ENCODE measurements around the gene HSPA1A.
A peak's percentile ranks its signal among the peaks of the same experiment; 100 is the strongest.
"Not testable (repeated sequence)": the region's sequence is repeated elsewhere in the genome, so short reads cannot be mapped to it uniquely, and the experiment has no call there.

The HSPA1A gene

DNA sequence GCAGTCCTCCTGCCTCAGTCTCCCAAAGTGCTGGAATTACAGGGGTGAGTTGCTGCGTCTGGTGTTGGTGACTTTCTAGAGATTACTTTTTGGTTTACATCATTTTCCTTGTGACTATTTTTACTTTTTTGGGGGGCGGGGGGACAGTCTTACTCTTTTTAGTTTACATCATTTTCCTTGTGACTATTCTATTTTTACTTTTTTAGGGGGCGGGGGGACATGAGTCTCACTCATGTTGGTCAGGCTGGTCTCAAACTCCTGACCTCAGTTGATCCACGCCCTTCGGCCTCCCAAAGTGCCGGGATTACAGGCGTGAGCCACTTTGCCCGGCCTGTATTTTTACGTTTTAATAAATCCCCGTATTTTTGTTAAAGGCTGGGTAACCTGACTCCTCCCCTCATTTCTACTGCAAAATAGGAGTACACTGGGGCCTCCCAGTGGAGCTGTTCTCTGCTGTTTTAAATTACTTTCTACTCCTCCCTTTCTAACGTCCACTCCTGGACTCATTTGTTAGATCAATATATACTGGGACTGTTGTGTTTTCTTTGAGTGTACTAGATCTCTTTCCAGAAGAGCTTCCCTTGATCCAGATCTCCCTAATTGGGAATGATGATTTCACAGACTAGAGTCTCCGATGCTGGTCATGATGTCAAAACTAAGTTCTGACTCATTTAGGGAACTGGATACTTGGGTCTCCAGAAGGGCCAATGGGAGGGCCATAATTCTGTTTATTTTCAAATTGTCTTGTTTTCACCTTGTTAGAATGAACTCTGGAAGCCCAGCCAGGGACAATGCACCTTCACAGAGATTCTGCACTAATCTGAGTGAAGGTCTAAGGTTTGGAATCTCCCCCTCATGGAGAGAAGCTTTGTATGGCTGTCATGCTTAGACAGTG is 21.4 kb downstream of the HSPA1A start:
- DNase-seq (ENCODE audit: low spot score), result peak; percentile 18

- DNase-seq (ENCODE audit: low spot score), result no peak
Measured at GRCh38 chr6:31837369-31838113, 22.2 kb downstream of the HSPA1A start.

- not testable (repeated sequence) for DNase-seq (ENCODE audit: low spot score)
Measured at GRCh38 chr6:31838114-31838553, 22.8 kb downstream of the HSPA1A start.

DNA sequence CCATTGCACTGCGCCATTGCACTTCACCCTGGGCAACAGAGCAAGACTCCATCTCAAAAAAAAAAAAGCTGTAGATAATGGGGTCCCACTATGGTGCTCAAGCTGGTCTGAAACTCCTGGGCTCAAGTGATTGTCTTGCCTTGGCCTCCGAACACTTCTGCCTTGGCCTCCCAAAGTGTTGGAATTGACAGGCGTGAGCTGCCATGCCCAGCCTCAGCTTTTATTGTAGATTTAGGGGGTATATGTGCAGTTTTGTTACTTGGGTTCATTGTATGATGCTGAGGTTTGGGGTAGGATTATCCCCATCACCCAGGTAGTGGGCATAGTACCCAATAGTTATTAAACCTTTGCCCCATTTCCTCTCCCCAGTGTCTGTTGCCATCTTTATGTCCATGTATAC is 23.6 kb downstream of the HSPA1A start:
- no peak for DNase-seq (ENCODE audit: low spot score)

- not testable (repeated sequence) for DNase-seq (ENCODE audit: low spot score)
Measured at GRCh38 chr6:31839779-31840126, 24.4 kb downstream of the HSPA1A start.

DNA sequence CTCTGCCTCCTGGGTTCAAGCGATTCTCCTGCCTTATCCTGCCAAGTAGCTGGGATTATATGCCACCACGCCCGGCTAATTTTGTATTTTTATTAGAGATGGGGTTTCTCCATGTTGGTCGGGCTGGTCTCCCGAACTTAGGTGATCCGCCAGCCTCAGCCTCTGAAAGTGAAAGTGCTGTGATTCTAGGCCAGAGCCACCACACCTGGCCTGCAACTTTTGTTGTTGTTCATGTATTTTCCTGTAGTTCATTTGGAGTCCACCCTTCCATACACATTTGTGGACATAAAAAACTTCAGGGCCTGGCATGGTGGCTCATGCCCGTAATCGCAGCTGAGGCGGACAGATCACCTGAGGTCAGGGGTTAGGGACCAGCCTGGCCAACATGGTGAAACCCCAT is 26.7 kb downstream of the HSPA1A start:
- no peak for DNase-seq (ENCODE audit: low spot score)

DNA sequence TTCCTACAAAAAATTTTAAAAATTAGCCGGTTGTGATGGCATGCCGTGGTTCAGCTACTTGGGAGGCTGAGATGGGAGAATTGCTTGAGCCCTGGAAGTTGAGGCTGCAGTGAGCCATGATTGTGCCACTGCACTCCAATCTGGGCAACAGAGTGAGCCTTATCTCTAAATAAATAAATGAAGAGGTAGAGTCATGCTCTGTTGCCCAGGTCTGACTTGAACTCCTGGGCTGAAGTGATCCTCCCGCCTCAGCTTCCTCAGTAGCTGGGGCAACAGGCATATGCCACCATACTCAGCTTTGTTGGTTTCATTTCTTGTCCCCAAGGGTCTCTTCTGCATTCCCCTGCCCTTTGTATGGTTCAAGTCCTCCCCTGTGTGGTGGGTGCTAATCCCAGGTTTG is 29.2 kb downstream of the HSPA1A start:
- DNase-seq (ENCODE audit: low spot score), result no peak

DNA sequence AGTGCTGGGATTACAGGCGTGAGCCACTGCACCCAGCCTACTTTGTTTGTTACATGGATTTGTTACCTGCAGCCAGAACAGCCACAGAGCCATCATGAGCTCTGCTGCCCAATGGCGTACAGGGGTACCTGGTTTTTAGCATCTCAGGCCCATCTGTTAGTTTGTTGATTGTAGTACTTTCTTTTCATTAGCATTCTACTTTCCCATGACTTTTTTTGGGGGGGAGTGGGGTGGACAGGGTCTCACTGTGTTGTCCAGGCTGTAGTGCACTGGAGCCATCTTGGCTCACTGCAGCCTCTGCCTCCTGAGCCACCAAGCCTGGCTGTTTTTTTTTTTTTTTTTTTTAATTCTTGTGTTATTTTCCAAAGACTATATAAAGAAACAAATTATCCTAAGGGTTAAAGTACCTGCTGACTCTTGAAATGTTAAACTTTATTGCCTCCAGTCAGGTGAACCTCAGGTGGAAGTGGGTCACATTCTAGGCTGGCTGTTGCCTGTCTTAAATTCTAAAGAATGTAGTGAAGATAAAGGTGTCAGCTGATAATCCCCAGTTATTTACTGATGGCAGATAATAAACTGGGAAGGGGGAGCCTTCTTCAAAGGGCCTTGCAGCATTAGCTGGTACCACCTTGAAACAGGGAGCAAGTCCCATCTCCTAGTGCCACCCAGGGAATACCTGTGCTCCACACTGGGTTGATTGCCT is 32.1 kb downstream of the HSPA1A start:
- no peak for DNase-seq (ENCODE audit: low spot score)

DNA sequence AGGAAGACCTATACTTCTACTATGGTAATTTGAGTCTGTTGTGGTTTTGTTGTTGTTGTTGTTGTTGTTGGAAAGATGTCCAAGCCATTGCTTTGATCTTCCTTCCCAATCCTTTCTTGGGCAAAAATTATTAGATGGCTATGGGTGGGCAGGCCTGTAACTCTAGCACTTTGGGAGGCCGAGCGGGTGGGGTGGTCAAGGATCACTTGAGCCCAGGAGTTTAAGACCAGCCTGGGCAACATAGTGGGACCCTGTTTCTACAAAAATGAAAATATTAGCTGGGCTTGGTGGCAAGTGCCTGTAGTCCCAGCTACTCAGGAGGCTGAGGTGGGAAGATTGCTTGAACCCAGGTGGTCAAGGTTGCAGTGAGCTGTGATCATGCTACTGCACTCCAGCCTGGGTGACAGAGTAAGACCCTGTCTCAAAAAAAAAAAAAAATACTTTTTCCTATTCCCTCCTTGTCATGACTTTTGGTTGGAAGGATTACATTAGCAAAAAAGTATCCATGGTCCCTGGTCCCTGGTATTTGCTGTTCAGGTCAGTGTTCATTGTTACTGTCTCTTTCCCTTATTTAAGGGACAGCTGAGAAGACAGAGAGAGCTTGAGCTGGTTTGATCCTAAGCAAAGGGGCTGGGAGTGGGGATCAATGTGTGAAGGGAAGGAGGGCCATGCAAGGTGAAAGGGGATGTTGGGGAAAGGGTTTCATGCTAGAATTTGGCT is 35.6 kb downstream of the HSPA1A start:
- no peak for DNase-seq (ENCODE audit: low spot score)

GRCh38 chr6:31851485-31851832 is 36.1 kb downstream of the HSPA1A start:
- no peak for DNase-seq (ENCODE audit: low spot score)

GRCh38 chr6:31851980-31852718 is 36.8 kb downstream of the HSPA1A start:
- DNase-seq (ENCODE audit: low spot score), result not testable (repeated sequence)

DNA sequence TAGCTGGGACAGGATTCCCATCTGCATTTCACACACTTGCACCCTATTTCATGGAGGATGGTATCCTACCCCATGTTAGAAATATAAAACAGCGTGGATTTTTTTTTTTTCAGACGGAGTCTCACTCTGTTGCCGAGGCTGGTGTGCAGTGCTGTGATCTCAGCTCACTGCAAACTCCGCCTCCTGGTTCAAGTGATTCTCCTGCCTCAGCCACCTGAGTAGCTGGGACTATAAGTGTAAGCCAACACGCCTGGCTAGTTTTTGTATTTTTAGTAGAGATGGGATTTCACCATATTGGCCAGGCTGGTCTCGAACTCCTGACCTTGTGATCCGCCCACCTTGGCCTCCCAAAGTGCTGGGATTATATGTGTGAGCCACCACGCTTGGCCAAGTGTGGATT is 42.4 kb downstream of the HSPA1A start:
- not testable (repeated sequence) for DNase-seq (ENCODE audit: low spot score)

DNA sequence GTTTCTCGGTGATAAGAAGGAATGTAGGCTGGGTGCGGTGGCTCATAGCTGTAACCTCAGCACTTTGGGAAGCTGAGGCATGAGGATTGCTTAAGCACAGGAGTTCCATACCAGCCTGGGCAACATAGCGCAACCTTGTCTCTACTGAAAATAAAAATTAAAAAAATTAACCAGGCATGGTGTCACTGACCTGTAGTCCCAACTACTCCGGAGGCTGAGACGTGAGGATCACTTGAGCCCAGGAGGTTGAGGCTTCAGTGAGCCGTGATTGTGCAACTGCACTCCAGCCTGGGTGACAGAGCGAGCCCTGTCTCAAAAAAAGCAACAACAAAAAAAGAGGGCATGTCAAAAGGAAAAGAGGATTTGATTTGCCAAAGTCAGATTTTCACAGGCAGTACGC is 43.4 kb downstream of the HSPA1A start:
- DNase-seq (ENCODE audit: low spot score), result no peak

- DNase-seq (ENCODE audit: low spot score), result no peak
Measured at GRCh38 chr6:31859923-31860322, 44.6 kb downstream of the HSPA1A start.

- DNase-seq (ENCODE audit: low spot score), result no peak
Measured at GRCh38 chr6:31860349-31860748, 45.0 kb downstream of the HSPA1A start.

GRCh38 chr6:31861150-31861549 is 45.8 kb downstream of the HSPA1A start:
- DNase-seq (ENCODE audit: low spot score), result no peak

GRCh38 chr6:31861919-31862343 is 46.6 kb downstream of the HSPA1A start:
- DNase-seq (ENCODE audit: low spot score), result no peak

GRCh38 chr6:31862344-31863235 is 47.2 kb downstream of the HSPA1A start, which contains the start of gene NEU1:
NEU1 (minus strand) TSS chr6:31862821; CDS start chr6:31862776, 45 bp downstream.
- DNase-seq (ENCODE audit: low spot score), result peak; percentile 100

DNA sequence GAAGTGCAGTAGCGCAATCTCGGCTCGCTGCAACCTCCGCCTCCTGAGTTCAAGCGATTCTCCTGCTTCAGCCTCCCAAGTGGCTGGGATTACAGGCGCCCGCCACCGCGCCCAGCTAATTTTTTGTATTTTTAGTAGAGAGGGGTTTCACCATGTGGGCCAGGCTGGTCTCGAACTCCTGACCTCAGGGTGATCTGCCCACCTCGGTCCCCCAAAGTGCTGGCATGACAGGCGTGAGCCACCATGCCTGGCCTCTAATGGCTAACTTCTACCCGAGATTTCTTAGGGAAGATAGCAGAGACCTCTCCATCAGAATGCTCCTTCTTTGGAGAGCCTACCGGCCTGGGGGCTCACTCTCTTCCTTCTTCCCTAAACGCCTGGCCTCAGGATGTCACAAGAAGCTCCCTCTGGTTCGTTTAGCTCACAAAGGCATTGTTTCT is 48.8 kb downstream of the HSPA1A start:
- DNase-seq (ENCODE audit: low spot score), result not testable (repeated sequence)

DNA sequence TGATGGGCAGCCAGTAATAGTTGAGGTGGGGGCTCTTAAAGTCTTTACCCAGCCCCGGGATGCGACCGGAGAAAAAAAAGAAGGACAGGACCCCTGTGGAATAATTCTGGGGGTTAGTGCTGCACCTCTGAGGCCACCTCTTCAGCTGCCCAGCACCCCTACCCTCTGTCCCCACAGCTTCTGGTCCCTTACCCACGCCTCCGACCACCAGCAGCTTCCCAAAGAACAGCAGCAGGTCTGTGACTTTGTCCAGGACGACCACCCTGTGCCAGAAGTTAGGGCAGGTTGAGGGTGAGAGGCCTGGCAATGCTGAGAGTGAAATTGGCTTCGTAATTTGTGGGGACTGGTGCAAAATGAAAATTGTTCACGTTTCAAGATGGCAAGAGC is 49.5 kb downstream of the HSPA1A start:
- no peak for DNase-seq (ENCODE audit: low spot score)

Data from CD4-positive, alpha-beta T cell treated with Interleukin-2 at 100 ng/mL for 4 hours (primary cell).